Dermis blood vessel endothelial cell (primary cell): Measurements from ENCODE around the gene LRP1B. TPM values are rescaled to one million over a fixed set of nuclear protein-coding genes. Genes with fewer than 3 reads are reported as not detected.
A peak's percentile ranks its signal among the peaks of the same experiment; 100 is the strongest.

Experiments used
- DNase-seq: peaks from one replicate; pipeline ENCODE4 v3.0.0; 2010
- total RNA-seq: library from RNA; depleted of rRNA; stranded (reverse); fragments of >200 nt; gene quantifications from 2 replicates; pipeline ENCODE4 v1.2.3, GENCODE V29; 2014

The LRP1B gene
- total RNA-seq, 1 donor from 2014 or later = under 0.01 TPM

- no peak for DNase-seq
These were observed 1062.6 kb downstream of the LRP1B start for GRCh38 chr2:141068053-141068682.

GRCh38 chr2:141065042-141065441, 1065.8 kb downstream of the LRP1B start:
- no peak for DNase-seq

GRCh38 chr2:141063406-141063805, 1067.4 kb downstream of the LRP1B start:
- no peak for DNase-seq

GRCh38 chr2:141062443-141062842, 1068.4 kb downstream of the LRP1B start:
- no peak for DNase-seq

- no peak for DNase-seq
These were observed 1068.8 kb downstream of the LRP1B start for GRCh38 chr2:141062031-141062430.

- peak; percentile 19 for DNase-seq
These were observed 1072.3 kb downstream of the LRP1B start for GRCh38 chr2:141058556-141058955.

- DNase-seq = peak; percentile 80
These were observed 1075.3 kb downstream of the LRP1B start for GRCh38 chr2:141055531-141055930.

GRCh38 chr2:141048951-141049350, 1081.9 kb downstream of the LRP1B start:
- DNase-seq = no peak

- peak; percentile 88 for DNase-seq
These were observed 1089.5 kb downstream of the LRP1B start for GRCh38 chr2:141041281-141041680.

- DNase-seq = no peak
These were observed 1092.5 kb downstream of the LRP1B start for GRCh38 chr2:141038341-141038740.

GRCh38 chr2:141037361-141037760, 1093.5 kb downstream of the LRP1B start:
- no peak for DNase-seq

GRCh38 chr2:141035846-141036420, 1094.9 kb downstream of the LRP1B start:
- DNase-seq = no peak

GRCh38 chr2:141029428-141030078, 1101.3 kb downstream of the LRP1B start:
- no peak for DNase-seq

GRCh38 chr2:141027221-141027620, 1103.6 kb downstream of the LRP1B start:
- peak; percentile 63 for DNase-seq

- DNase-seq = peak; percentile 71
These were observed 1109.2 kb downstream of the LRP1B start for GRCh38 chr2:141021611-141022010.

- DNase-seq = peak; percentile 93
These were observed 1109.7 kb downstream of the LRP1B start for GRCh38 chr2:141021109-141021508.

GRCh38 chr2:141020346-141020745, 1110.5 kb downstream of the LRP1B start:
- DNase-seq = no peak

GRCh38 chr2:141015341-141016047, 1115.3 kb downstream of the LRP1B start:
- DNase-seq = no peak

- DNase-seq = no peak
These were observed 1126.7 kb downstream of the LRP1B start for GRCh38 chr2:141003967-141004657.

GRCh38 chr2:141001750-141002149, 1129.1 kb downstream of the LRP1B start:
- DNase-seq = no peak

- DNase-seq = no peak
These were observed 1132.2 kb downstream of the LRP1B start for GRCh38 chr2:140998577-140998976.

GRCh38 chr2:140998017-140998416, 1132.8 kb downstream of the LRP1B start:
- DNase-seq = no peak

GRCh38 chr2:140994856-140995255, 1136.0 kb downstream of the LRP1B start:
- DNase-seq = no peak
